Subcutaneous abdominal adipose tissue (tissue), 5 donors: ENCODE results near the gene SRGAP2.
"Not testable (repeated sequence)": the region's sequence is repeated elsewhere in the genome, so short reads cannot be mapped to it uniquely, and the experiment has no call there.

ENCODE experiments used
- H3K27ac ChIP-seq: one replicate; pipeline ENCODE4 v1.7.0; 2013; ENCODE audit warnings: low read depth, mild to moderate bottlenecking, inconsistent platforms, low read length, moderate library complexity
- H3K27me3 ChIP-seq, 5 donors: one replicate each; pipeline ENCODE4 v1.7.0; 2013; ENCODE audit warnings: low read length in 5 of 5, inconsistent platforms in 1 of 5; ENCODE audit not compliant: control insufficient read depth in 5 of 5, insufficient read depth in 4 of 5
- H3K36me3 ChIP-seq, 5 donors: one replicate each; pipeline ENCODE4 v1.7.0; 2013; ENCODE audit warnings: low read length in 5 of 5; ENCODE audit not compliant: control insufficient read depth in 5 of 5, insufficient read depth in 5 of 5
- H3K4me1 ChIP-seq, 5 donors: one replicate each; pipeline ENCODE4 v1.7.0; 2013; ENCODE audit warnings: low read length in 5 of 5, mild to moderate bottlenecking in 3 of 5, moderate library complexity in 1 of 5; ENCODE audit not compliant: control insufficient read depth in 5 of 5, insufficient read depth in 5 of 5
- H3K4me3 ChIP-seq, 5 donors: one replicate each; pipeline ENCODE4 v1.7.0; 2013; ENCODE audit warnings: low read length in 5 of 5, low read depth in 1 of 5
- H3K9ac ChIP-seq, 5 donors: one replicate each; pipeline ENCODE4 v1.7.0; 2013; ENCODE audit warnings: low read length in 5 of 5, mild to moderate bottlenecking in 4 of 5, moderate library complexity in 3 of 5
- H3K9me3 ChIP-seq, 5 donors: one replicate each; pipeline ENCODE4 v1.7.0; 2013; ENCODE audit warnings: low read length in 5 of 5; ENCODE audit not compliant: control insufficient read depth in 5 of 5
- donor health status: healthy.
- donor health status: healthy.
- donor health status: healthy.
- donor health status: healthy.
- donor health status: healthy.

The SRGAP2 gene

DNA sequence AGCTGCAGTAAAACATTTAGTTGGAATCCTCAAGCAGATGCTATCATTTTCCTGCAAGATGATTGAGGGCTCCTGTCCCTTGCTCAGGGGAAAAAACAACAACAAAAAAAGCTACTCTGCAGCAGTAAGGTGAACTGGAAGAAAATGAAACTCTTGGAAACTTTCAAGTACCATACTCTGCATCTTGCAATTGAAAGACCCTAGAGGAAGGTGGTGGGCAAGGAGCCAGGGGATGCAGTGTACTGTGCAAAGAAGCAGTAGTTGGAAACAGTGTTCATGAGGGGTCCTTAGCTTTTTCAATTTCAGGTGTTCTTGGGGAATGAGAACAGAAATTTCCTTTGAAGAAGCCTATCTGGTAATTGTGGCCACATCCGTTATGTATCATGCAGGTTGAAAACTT is 7.5 kb downstream of the SRGAP2 start:
- not testable (repeated sequence) for H3K4me1 ChIP-seq, H3K27ac ChIP-seq, H3K36me3 ChIP-seq, H3K9me3 ChIP-seq, H3K4me3 ChIP-seq, H3K9ac ChIP-seq, H3K27me3 ChIP-seq

DNA sequence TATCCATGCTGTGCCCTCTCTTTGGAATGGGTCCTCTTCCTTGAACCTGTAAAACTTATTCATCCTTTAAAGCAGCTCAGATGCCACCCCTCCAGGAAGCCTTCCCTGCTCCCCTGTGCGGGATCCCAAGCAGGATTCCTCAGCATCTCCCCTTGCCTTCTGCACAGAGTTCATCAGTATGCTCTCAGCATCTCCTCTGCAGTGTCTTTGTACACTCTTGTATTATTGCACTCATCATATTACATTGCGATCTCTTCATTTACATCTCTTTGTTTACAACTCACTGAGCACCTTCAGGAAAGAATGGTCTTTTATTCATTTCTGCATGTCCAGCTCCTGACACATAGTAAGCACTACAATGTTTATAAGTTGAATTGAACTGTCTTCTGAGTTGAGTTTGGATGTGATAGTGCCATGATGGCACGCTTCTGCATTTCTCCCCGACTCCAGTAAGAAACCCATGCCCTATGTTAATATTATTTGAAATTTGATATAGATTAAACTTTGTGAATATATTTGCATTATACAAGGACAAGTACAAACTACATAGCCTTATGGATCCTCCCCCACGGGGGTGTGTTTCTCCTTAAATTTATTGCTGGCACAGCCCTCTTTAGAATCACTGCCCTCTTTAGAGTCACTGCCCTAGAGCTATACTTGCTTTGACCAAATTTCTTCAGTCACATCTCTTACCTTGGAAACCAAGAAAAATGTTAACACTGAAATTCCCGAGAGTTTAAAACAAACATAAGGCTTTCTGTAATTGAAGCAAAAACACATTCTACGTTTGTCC is 12.5 kb downstream of the SRGAP2 start:
- H3K4me1 ChIP-seq, H3K36me3 ChIP-seq, H3K27me3 ChIP-seq, H3K9me3 ChIP-seq, H3K27ac ChIP-seq, H3K9ac ChIP-seq, H3K4me3 ChIP-seq: not testable (repeated sequence)

DNA sequence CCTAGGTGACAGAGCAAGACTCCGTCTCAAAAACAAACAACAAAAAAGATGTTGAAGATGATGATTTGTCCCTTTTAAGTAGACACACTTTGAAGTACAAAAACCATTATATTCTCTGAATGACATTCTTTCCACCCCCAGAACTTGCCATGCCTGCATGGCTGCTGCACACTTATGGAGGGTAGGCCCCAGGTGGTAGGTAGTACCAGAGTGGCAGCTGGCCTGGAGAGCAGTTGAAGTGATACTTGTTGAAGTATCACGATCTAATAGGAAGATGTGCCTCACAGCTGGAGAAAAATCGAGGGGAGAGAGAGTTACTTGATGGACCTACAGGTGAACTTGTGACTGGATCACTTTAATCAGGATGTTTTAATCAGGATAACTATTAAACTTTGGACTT is 14.9 kb downstream of the SRGAP2 start:
- H3K27me3 ChIP-seq, H3K9me3 ChIP-seq, H3K4me1 ChIP-seq, H3K9ac ChIP-seq, H3K4me3 ChIP-seq, H3K36me3 ChIP-seq, H3K27ac ChIP-seq: not testable (repeated sequence)

DNA sequence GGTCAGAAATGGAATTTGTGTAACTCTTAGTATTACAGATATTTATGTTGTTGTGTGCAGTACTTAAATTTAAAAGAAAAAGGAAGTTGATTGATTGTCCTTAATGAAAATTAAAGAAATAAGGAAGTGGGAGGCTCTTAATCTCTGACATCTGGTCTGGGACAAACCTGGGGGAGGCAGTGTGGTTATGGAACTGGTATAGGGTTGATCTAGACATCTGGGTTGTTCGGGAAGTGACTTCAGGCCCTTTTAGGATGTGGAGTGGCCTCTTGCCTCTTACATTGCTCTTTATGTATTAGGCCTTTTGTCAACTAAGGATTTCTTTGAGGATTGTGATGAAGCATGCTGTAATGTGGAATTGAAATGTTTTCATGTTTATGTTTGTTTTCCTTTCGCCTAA is 15.4 kb downstream of the SRGAP2 start:
- not testable (repeated sequence) for H3K27me3 ChIP-seq, H3K4me1 ChIP-seq, H3K4me3 ChIP-seq, H3K9me3 ChIP-seq, H3K9ac ChIP-seq, H3K27ac ChIP-seq, H3K36me3 ChIP-seq

DNA sequence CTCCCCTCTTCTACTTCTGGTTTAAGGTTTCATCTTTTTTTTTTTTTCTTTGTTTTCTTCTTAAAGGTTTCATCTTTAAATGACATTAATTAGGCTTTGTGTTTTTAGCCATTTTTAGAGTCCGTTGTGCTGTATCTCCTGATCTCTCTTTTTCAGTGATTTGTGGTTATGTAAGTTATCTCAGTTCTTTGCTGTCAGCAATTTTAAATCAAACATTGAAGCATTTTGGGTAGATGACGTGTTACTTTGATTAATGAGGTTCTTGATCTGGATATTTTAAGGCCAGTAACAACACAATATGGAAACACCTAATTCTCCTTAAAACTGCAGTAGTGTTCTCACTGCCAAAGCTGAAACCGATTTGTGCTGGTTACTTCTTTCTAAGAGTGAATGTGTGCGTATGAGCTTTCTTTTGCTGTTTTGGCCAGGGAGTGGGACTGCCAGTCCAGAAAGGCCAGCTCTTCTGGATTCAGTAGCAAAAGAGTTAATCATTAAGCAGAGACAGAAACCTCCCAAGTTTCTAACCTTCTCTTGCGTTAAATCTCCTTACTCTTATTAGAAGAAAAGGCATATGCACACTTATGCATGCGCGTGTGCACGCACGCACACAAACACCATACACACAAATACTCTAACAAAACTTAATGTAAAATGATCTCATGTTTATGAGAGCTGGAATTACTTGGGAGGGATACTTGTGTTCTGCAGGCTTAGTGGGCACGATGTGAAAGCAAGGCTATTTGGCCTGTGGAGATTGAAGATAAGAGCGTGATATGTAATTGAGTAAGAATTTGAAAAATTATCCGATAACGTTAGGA is 16.4 kb downstream of the SRGAP2 start:
- H3K4me1 ChIP-seq, H3K9me3 ChIP-seq, H3K36me3 ChIP-seq, H3K27ac ChIP-seq, H3K4me3 ChIP-seq, H3K9ac ChIP-seq, H3K27me3 ChIP-seq: not testable (repeated sequence)

DNA sequence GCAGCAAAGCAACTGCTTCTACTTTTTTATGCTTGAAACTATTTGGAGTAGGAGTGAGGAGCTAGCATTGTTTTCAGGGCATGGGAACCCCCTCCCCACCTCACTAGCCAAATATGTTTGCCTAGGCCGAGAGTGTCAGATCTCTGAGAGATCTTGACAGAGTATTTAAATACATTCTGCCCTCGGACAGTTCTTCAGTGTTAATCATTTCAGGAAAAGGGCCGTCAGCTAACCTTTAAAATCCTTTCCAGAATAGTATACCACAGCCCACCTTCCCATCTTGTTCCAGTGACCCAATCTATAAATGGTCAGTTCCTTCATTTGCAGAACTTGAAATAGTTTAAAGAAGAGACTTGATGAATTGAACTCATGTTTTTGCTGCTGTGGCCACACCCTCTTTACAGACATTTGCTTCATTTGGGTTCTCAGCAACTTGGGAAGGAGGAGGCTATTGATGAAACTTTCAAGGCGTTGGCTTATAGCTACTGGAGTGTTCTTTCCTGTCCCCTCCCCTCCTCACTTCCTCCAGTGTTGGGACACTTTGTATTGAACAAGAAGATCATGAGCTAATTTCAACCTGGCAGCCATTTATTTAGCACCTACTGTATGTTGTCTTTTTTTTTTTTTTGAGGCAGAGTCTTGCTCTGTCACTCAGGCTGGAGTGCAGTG is 17.1 kb downstream of the SRGAP2 start:
- not testable (repeated sequence) for H3K9me3 ChIP-seq, H3K27me3 ChIP-seq, H3K4me3 ChIP-seq, H3K4me1 ChIP-seq, H3K27ac ChIP-seq, H3K9ac ChIP-seq, H3K36me3 ChIP-seq

DNA sequence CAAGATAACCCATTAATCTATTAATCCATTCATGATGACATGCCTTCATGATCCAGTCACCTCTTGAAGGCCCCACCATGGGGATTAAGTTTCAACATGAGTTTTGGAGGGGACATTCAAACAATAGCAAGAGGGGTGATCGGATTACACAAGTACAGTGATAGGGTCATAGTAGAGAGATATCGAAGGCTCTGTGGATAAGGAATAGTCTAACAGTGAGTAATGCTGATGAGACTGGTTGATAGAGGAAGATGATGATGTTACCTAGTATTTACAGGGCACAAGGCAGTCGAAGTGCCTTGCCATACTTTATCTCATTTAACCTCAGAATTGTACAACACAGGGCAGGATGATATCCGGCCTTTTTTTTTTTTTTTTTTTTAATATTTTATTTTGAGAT is 18.2 kb downstream of the SRGAP2 start:
- H3K4me1 ChIP-seq, H3K36me3 ChIP-seq, H3K27me3 ChIP-seq, H3K9me3 ChIP-seq, H3K27ac ChIP-seq, H3K9ac ChIP-seq, H3K4me3 ChIP-seq: not testable (repeated sequence)

DNA sequence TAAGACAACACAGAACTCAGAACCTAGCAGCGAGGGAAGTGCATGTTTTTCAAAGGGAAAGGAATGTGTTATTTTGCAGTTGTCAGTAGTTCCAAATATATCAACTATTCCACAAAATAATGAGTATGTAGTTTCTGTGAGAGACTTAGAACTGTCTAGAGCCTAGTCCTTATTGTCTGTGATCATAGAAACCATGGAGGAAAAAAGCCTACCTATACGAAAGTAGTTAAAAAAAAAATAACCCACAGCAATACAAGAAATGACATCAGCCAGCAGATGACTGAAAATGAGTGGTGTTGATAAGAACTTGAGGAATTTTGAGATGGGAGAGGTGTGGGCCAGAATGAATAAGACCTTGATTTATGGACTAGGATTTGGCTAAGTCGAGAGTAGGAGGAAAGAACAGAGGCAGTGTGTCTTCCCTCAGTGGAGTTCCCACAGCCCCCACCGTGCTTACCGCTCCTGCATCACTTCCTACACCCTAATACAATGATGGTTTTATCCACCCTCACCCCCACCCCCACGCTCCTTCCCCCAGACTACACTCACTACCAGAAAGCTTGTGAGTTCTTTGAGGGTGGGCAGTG is 20.9 kb downstream of the SRGAP2 start:
- not testable (repeated sequence) for H3K27ac ChIP-seq, H3K9me3 ChIP-seq, H3K4me1 ChIP-seq, H3K36me3 ChIP-seq, H3K9ac ChIP-seq, H3K4me3 ChIP-seq, H3K27me3 ChIP-seq

DNA sequence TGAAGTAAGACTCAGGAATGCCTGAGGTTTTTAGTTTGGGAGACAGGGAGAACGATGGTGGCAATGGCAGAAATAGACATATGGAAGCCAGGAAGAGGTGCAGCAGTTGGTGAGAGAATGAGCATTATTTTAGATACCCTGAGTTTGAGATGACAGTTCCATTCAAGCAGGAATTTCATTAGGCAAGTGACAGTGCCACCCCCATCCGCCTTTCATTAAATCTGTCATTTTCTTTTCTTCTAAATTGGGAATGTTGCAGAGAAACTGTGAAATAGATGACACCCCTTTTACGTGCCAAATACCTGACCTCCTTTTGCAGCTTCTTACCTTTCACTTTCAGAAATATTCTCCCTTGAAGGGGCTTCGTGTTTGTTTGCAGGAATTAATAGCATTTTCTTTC is 22.0 kb downstream of the SRGAP2 start:
- not testable (repeated sequence) for H3K9me3 ChIP-seq, H3K4me3 ChIP-seq

DNA sequence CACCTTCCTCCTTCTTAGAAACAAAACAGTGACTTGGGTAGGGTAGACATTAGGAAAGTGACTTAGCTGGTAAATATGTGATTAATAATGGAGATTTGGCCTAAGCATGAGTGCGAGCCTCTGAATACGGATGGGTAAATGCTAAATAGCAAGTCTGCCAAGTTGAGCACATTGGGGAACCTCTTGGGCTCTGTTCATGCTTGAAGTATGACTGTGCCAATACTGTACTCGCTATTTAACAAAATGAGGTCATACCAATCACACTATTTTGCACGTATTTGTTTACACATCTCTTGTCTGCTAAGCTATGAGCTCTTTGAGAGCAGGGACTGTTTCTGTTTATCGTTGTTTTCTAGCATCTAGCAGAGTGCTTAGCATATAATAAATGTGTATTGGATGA is 23.5 kb downstream of the SRGAP2 start:
- not testable (repeated sequence) for H3K9ac ChIP-seq, H3K4me3 ChIP-seq, H3K36me3 ChIP-seq, H3K27ac ChIP-seq, H3K4me1 ChIP-seq, H3K27me3 ChIP-seq, H3K9me3 ChIP-seq

More for the DNA sequence above, 22.0 kb downstream of the SRGAP2 start:
- H3K27me3 ChIP-seq, H3K27ac ChIP-seq, H3K36me3 ChIP-seq, H3K4me1 ChIP-seq, H3K9ac ChIP-seq: not testable (repeated sequence)
